ENCODE measurements around the gene KMT2A.
A peak's percentile ranks its signal among the peaks of the same experiment; 100 is the strongest.
"Not testable (repeated sequence)": the region's sequence is repeated elsewhere in the genome, so short reads cannot be mapped to it uniquely, and the experiment has no call there.

KMT2A gene

GRCh38 chr11:118415739-118416068 lies 20.6 kb upstream of the KMT2A start:
- DNase-seq (ENCODE audit: insufficient read length, low spot score), result no peak
- FAIRE-seq, result peak; percentile 98
- TF ChIP-seq POLR2A (IDR thresholded peaks at IDR 0.05; ENCODE audit: low read depth, low read length), result no peak

- not testable (repeated sequence) for DNase-seq (ENCODE audit: insufficient read length, low spot score); FAIRE-seq
Observed at GRCh38 chr11:118416900-118417299, 19.4 kb upstream of the KMT2A start.

GRCh38 chr11:118417801-118418200 lies 18.5 kb upstream of the KMT2A start:
- FAIRE-seq, result no peak
- TF ChIP-seq POLR2A (IDR thresholded peaks at IDR 0.05; ENCODE audit: low read depth, low read length), result no peak
- no peak for DNase-seq (ENCODE audit: insufficient read length, low spot score)

GRCh38 chr11:118418766-118419165 lies 17.5 kb upstream of the KMT2A start:
- FAIRE-seq, result no peak
- TF ChIP-seq POLR2A (IDR thresholded peaks at IDR 0.05; ENCODE audit: low read depth, low read length), result no peak

GRCh38 chr11:118427707-118428106 lies 8.6 kb upstream of the KMT2A start:
- no peak for FAIRE-seq
- no peak for TF ChIP-seq POLR2A (IDR thresholded peaks at IDR 0.05; ENCODE audit: low read depth, low read length)
- DNase-seq (ENCODE audit: insufficient read length, low spot score), result no peak

More at GRCh38 chr11:118418766-118419165, 17.5 kb upstream of the KMT2A start:
- DNase-seq (ENCODE audit: insufficient read length, low spot score), result no peak

- no peak for FAIRE-seq
Observed at GRCh38 chr11:118430956-118431355, 5.3 kb upstream of the KMT2A start.

GRCh38 chr11:118434123-118434552 lies 2.2 kb upstream of the KMT2A start:
- TF ChIP-seq POLR2A (IDR thresholded peaks at IDR 0.05; ENCODE audit: low read depth, low read length), result no peak
- no peak for FAIRE-seq
- DNase-seq (ENCODE audit: insufficient read length, low spot score), result no peak

More at GRCh38 chr11:118430956-118431355, 5.3 kb upstream of the KMT2A start:
- no peak for TF ChIP-seq POLR2A (IDR thresholded peaks at IDR 0.05; ENCODE audit: low read depth, low read length)
- DNase-seq (ENCODE audit: insufficient read length, low spot score), result no peak

GRCh38 chr11:118434553-118435289 lies 1.6 kb upstream of the KMT2A start:
- FAIRE-seq, result no peak

GRCh38 chr11:118435290-118435892 lies 901 bp upstream of the KMT2A start:
- TF ChIP-seq POLR2A (IDR thresholded peaks at IDR 0.05; ENCODE audit: low read depth, low read length), result 0 out of 2 replicates have a peak, but pooled peaks have one; percentile 30
- FAIRE-seq, result no peak
- DNase-seq (ENCODE audit: insufficient read length, low spot score), result no peak

More at GRCh38 chr11:118434553-118435289, 1.6 kb upstream of the KMT2A start:
- no peak for TF ChIP-seq POLR2A (IDR thresholded peaks at IDR 0.05; ENCODE audit: low read depth, low read length)
- DNase-seq (ENCODE audit: insufficient read length, low spot score), result no peak

- no peak for TF ChIP-seq POLR2A (IDR thresholded peaks at IDR 0.05; ENCODE audit: low read depth, low read length)
- no peak for DNase-seq (ENCODE audit: insufficient read length, low spot score)
- no peak for FAIRE-seq
Observed at GRCh38 chr11:118436639-118437207, 431 bp downstream of the KMT2A start.

- DNase-seq (ENCODE audit: insufficient read length, low spot score) (no peak), FAIRE-seq (no peak)
- no peak for TF ChIP-seq POLR2A (IDR thresholded peaks at IDR 0.05; ENCODE audit: low read depth, low read length)
Observed at GRCh38 chr11:118437208-118438125, 1.2 kb downstream of the KMT2A start.

- FAIRE-seq, result peak; percentile 69
- DNase-seq (ENCODE audit: insufficient read length, low spot score), result peak; percentile 37
- TF ChIP-seq POLR2A (IDR thresholded peaks at IDR 0.05; ENCODE audit: low read depth, low read length), result no peak
Observed at GRCh38 chr11:118438314-118438931, 2.1 kb downstream of the KMT2A start.

- TF ChIP-seq POLR2A (IDR thresholded peaks at IDR 0.05; ENCODE audit: low read depth, low read length), result no peak
- DNase-seq (ENCODE audit: insufficient read length, low spot score) (no peak), FAIRE-seq (no peak)
Observed at GRCh38 chr11:118439646-118440045, 3.4 kb downstream of the KMT2A start.
